GM23338 (cell line): ENCODE results near the gene KIF6. TPM values are rescaled to one million over a fixed set of nuclear protein-coding genes. Genes with fewer than 3 reads are reported as not detected.
A peak's percentile ranks its signal among the peaks of the same experiment; 100 is the strongest.

Source experiments
- ATAC-seq: fragments of 200-7000 bp; cut with Tn5 transposase; 3 replicates; pipeline ENCODE4 v1.9.1; 2020
- DNase-seq: peaks from one replicate; pipeline ENCODE4 v3.0.0-alpha.2; 2015; ENCODE audit warnings: low spot score
- H2AFZ ChIP-seq: fragments of 200-600 bp; sonication (generic); 2 replicates; pipeline ENCODE4 v1.8.0; 2016; ENCODE audit warnings: antibody characterized with exemption, mild to moderate bottlenecking, moderate library complexity
- H3F3A ChIP-seq: fragments of 200-600 bp; sonication (generic); replicated peaks from 2 replicates; pipeline ENCODE4 v1.8.0; 2017; ENCODE audit warnings: antibody characterized with exemption, mixed run types, low read depth
- H3K27ac ChIP-seq: fragments of 200-600 bp; sonication (generic); 2 replicates; pipeline ENCODE4 v1.6.1; 2016; ENCODE audit warnings: low read depth
- H3K27me3 ChIP-seq: fragments of 200-600 bp; sonication (generic); 2 replicates; pipeline ENCODE4 v1.8.0; 2016; ENCODE audit warnings: mild to moderate bottlenecking, mixed run types, moderate library complexity; ENCODE audit not compliant: insufficient read depth
- H3K36me3 ChIP-seq: fragments of 200-600 bp; sonication (generic); 2 replicates; pipeline ENCODE4 v1.8.0; 2016; ENCODE audit warnings: mild to moderate bottlenecking; ENCODE audit not compliant: insufficient read depth
- H3K4me1 ChIP-seq: fragments of 200-600 bp; sonication (generic); 2 replicates; pipeline ENCODE4 v1.8.0; 2016; ENCODE audit warnings: mild to moderate bottlenecking, moderate library complexity; ENCODE audit not compliant: insufficient read depth
- H3K4me2 ChIP-seq: fragments of 200-600 bp; sonication (generic); 2 replicates; pipeline ENCODE4 v1.7.1; 2017; ENCODE audit warnings: mixed run types
- H3K4me3 ChIP-seq: fragments of 200-600 bp; sonication (generic); 2 replicates; pipeline ENCODE4 v1.6.1; 2016; ENCODE audit warnings: mixed run types
- H3K79me2 ChIP-seq: fragments of 200-600 bp; sonication (generic); replicated peaks from 2 replicates; pipeline ENCODE4 v1.8.0; 2017; ENCODE audit warnings: mild to moderate bottlenecking; ENCODE audit not compliant: insufficient read depth
- H3K9me2 ChIP-seq: fragments of 200-600 bp; sonication (generic); 2 replicates; pipeline ENCODE4 v1.8.0; 2017; ENCODE audit not compliant: insufficient read depth
- H4K20me1 ChIP-seq: fragments of 200-600 bp; sonication (generic); replicated peaks from 2 replicates; pipeline ENCODE4 v1.8.0; 2017; ENCODE audit warnings: mild to moderate bottlenecking; ENCODE audit not compliant: insufficient read depth
- H3K27ac Mint-ChIP-seq: 2 replicates; pipeline ENCODE4 v1.8.0; 2020; ENCODE audit warnings: inconsistent platforms, mild to moderate bottlenecking, moderate library complexity, mixed read lengths
- H3K27me3 Mint-ChIP-seq: 3 replicates; pipeline ENCODE4 v1.8.0; 2022; ENCODE audit warnings: low read depth, mild to moderate bottlenecking, moderate library complexity, mixed read lengths, inconsistent platforms; ENCODE audit not compliant: insufficient read depth, poor library complexity
- H3K36me3 Mint-ChIP-seq: 3 replicates; pipeline ENCODE4 v1.8.0; 2021; ENCODE audit warnings: low read depth, mild to moderate bottlenecking, inconsistent platforms, moderate library complexity, mixed read lengths
- H3K4me1 Mint-ChIP-seq: 3 replicates; pipeline ENCODE4 v1.8.0; 2020; ENCODE audit warnings: mild to moderate bottlenecking, inconsistent platforms, mixed read lengths
- H3K4me3 Mint-ChIP-seq: 3 replicates; pipeline ENCODE4 v1.8.0; 2021; ENCODE audit warnings: moderate library complexity, mild to moderate bottlenecking, inconsistent platforms, mixed read lengths
- H3K9me3 Mint-ChIP-seq: 3 replicates; pipeline ENCODE4 v1.8.0; 2020; ENCODE audit warnings: moderate library complexity, mild to moderate bottlenecking, inconsistent platforms, mixed read lengths
- CREB1 ChIP-seq: fragments of 250-450 bp; sonication (Bioruptor Pico); IDR thresholded peaks from 2 replicates; pipeline ENCODE4 v1.5.0; 2020; ENCODE audit warnings: low read depth, mild to moderate bottlenecking, moderate library complexity
- CTCF ChIP-seq, 2 experiments: fragments of 200-600 bp in 1 of 2; sonication (generic) in 1 of 2; conservative IDR thresholded peaks; 2 replicates each; pipeline versions ENCODE4 v1.5.1 to v1.6.1; 2016 to 2017; ENCODE audit warnings: antibody characterized with exemption in 2 of 2, low read depth in 2 of 2, mild to moderate bottlenecking in 2 of 2, moderate library complexity in 1 of 2
- ETS1 ChIP-seq: IDR thresholded peaks from 2 replicates; pipeline ENCODE4 v1.6.1; 2016; ENCODE audit warnings: antibody characterized with exemption
- EZH2 ChIP-seq: fragments of 200-600 bp; sonication (generic); IDR thresholded peaks from one replicate; pipeline ENCODE4 v1.8.0; 2017; ENCODE audit warnings: antibody characterized with exemption, mild to moderate bottlenecking, low read depth; ENCODE audit not compliant: unreplicated experiment
- EZH2phosphoT487 ChIP-seq: fragments of 200-600 bp; sonication (generic); IDR thresholded peaks from one replicate; pipeline ENCODE4 v1.8.1; 2018; ENCODE audit warnings: antibody characterized with exemption; ENCODE audit not compliant: unreplicated experiment
- JUNB ChIP-seq: IDR thresholded peaks from one replicate; pipeline ENCODE4 v1.6.1; 2016; ENCODE audit warnings: antibody characterized with exemption; ENCODE audit not compliant: unreplicated experiment
- NANOG ChIP-seq: IDR thresholded peaks from 2 replicates; pipeline ENCODE4 v1.6.1; 2016; ENCODE audit warnings: antibody characterized with exemption, borderline replicate concordance
- POLR2AphosphoS5 ChIP-seq: IDR thresholded peaks from 2 replicates; pipeline ENCODE4 v1.6.1; 2016; ENCODE audit warnings: antibody characterized with exemption, low read depth
- STAT1 ChIP-seq: IDR thresholded peaks from one replicate; pipeline ENCODE4 v1.6.1; 2016; ENCODE audit warnings: antibody characterized with exemption; ENCODE audit not compliant: unreplicated experiment
- ZNF114 ChIP-seq: fragments of 250-450 bp; sonication (Bioruptor Pico); IDR thresholded peaks from 2 replicates; pipeline ENCODE4 v1.5.0; 2020; ENCODE audit warnings: mild to moderate bottlenecking, moderate library complexity
- ZNF331 ChIP-seq: fragments of 250-450 bp; sonication (Bioruptor Pico); IDR thresholded peaks from 2 replicates; pipeline ENCODE4 v1.5.0; 2020; ENCODE audit warnings: low read depth, mild to moderate bottlenecking, moderate library complexity
- polyA plus RNA-seq: library from polyadenylated mRNA; unstranded; fragments of >200 nt; fragmentation: Nextera tagmentation; extraction: Ambion mirVana; gene quantifications from 2 replicates; pipeline ENCODE4 v1.2.1, GENCODE V29; 2016
- total RNA-seq: library from RNA; depleted of rRNA; stranded (reverse); fragments of >200 nt; shearing (Covaris generic); gene quantifications from 2 replicates; pipeline ENCODE4 v1.2.3, GENCODE V29; 2014

Gene KIF6
- total and polyA plus RNA-seq, 2 experiments from 2014 or later = 0.87 to 1.7 TPM

GRCh38 chr6:39585641-39586040 lies 139.6 kb downstream of the KIF6 start:
- no peaks in the 10 kb centered on the region for H3K27me3 Mint-ChIP-seq
- no peaks in the 10 kb centered on the region for H3K79me2 ChIP-seq
- H3K27ac Mint-ChIP-seq = no peak overlapping the region
- no peak overlapping the region for H3K4me3 ChIP-seq
- H3K36me3 Mint-ChIP-seq = peaks cover 18% of the 10 kb centered on the region
- ATAC-seq = no peak
- peaks cover 15% of the 10 kb centered on the region for H3K9me2 ChIP-seq
- no peak overlapping the region for H3K4me3 Mint-ChIP-seq
- no peaks in the 10 kb centered on the region for H3K27me3 ChIP-seq
- peaks cover 7% of the 10 kb centered on the region; the same call in 2 of the 3 replicates for H3K4me1 Mint-ChIP-seq
- peaks cover 9% of the 10 kb centered on the region for H3K9me3 Mint-ChIP-seq
- no peak overlapping the region for H3K27ac ChIP-seq
- DNase-seq = no peak
- H3K36me3 ChIP-seq = no peaks in the 10 kb centered on the region
- H3K4me2 ChIP-seq = no peak overlapping the region
- H2AFZ ChIP-seq = no peak overlapping the region
- no peaks in the 10 kb centered on the region for H4K20me1 ChIP-seq
- H3K4me1 ChIP-seq = peaks cover 13% of the 10 kb centered on the region
- TF ChIP-seq EZH2 (no peak), ZNF331 (CRISPR knock-in tag) (no peak), NANOG (no peak), ETS1 (no peak), CTCF (conservative IDR thresholded peaks at IDR 0.05; ENCODE audit: low read depth in 2 of 2) (no peak), POLR2AphosphoS5 (no peak), EZH2phosphoT487 (no peak), STAT1 (no peak), JUNB (no peak), ZNF114 (CRISPR knock-in tag) (no peak)
- no peaks in the 10 kb centered on the region for H3F3A ChIP-seq

- Mint-ChIP-seq H3K27me3 (peaks cover 3% of the 10 kb centered on the region), H3K9me3 (no peaks in the 10 kb centered on the region; the same call in 2 of the 3 replicates), H3K4me1 (peaks cover 3% of the 10 kb centered on the region; the same call in 1 of the 3 replicates), H3K36me3 (no peaks in the 10 kb centered on the region), H3K4me3 (no peak overlapping the region), H3K27ac (no peak overlapping the region)
- H3F3A ChIP-seq = no peaks in the 10 kb centered on the region
- no peak for DNase-seq
- H2AFZ ChIP-seq = peak overlapping the region; percentile 64; the same call in 1 of the 2 replicates
- H3K4me2 ChIP-seq = no peak overlapping the region
- no peak overlapping the region for H3K4me3 ChIP-seq
- TF ChIP-seq ETS1 (no peak), STAT1 (no peak), POLR2AphosphoS5 (no peak), CTCF (conservative IDR thresholded peaks at IDR 0.05; ENCODE audit: low read depth in 2 of 2) (no peak), NANOG (no peak), CREB1 (CRISPR knock-in tag) (no peak), JUNB (no peak)
- H3K27ac ChIP-seq = no peak overlapping the region
- no peaks in the 10 kb centered on the region for H4K20me1 ChIP-seq
- H3K36me3 ChIP-seq = no peaks in the 10 kb centered on the region
- H3K79me2 ChIP-seq = no peaks in the 10 kb centered on the region
- no peak for ATAC-seq
- H3K4me1 ChIP-seq = no peaks in the 10 kb centered on the region
- no peaks in the 10 kb centered on the region for H3K27me3 ChIP-seq
- no peaks in the 10 kb centered on the region for H3K9me2 ChIP-seq
Measured at GRCh38 chr6:39577446-39578165, 147.6 kb downstream of the KIF6 start.
